CD8-positive, alpha-beta memory T cell (primary cell): ENCODE measurements around the gene RAB31. TPM values are rescaled to one million over a fixed set of nuclear protein-coding genes. Genes with fewer than 3 reads are reported as not detected.
A peak's percentile ranks its signal among the peaks of the same experiment; 100 is the strongest.
"Not testable (repeated sequence)": the region's sequence is repeated elsewhere in the genome, so short reads cannot be mapped to it uniquely, and the experiment has no call there.

Experiments used
- CTCF ChIA-PET: fragments of 350-600 bp; sonication (Branson Sonifier 250); formaldehyde crosslinking; loops from one replicate; lab custom pipeline; 2021; ENCODE audit warnings: antibody characterized with exemption; lab: Charles Lee
- POLR2A ChIA-PET: fragments of 350-600 bp; sonication (Branson Sonifier 250); formaldehyde crosslinking; loops from one replicate; lab custom pipeline; 2021; ENCODE audit warnings: antibody characterized with exemption; lab: Charles Lee
- DNase-seq, 5 donors: peaks; one replicate each; pipeline versions ENCODE4 v3.0.0 to v3.0.0-alpha.2; 2020 to 2022; ENCODE audit warnings: mixed read lengths in 1 of 5
- H3K27ac ChIP-seq: one replicate; pipeline ENCODE4 v1.7.0; 2013; ENCODE audit warnings: low read depth, mild to moderate bottlenecking, low read length, moderate library complexity
- H3K27me3 ChIP-seq: 2 replicates; pipeline ENCODE4 v1.7.0; 2013; ENCODE audit warnings: low read length, mild to moderate bottlenecking; ENCODE audit not compliant: insufficient read depth, poor library complexity, severe bottlenecking
- H3K36me3 ChIP-seq: 2 replicates; pipeline ENCODE4 v1.7.0; 2013; ENCODE audit warnings: mild to moderate bottlenecking, low read length, moderate library complexity; ENCODE audit not compliant: insufficient read depth
- H3K4me1 ChIP-seq: 2 replicates; pipeline ENCODE4 v1.7.0; 2013; ENCODE audit warnings: mild to moderate bottlenecking, low read length, moderate library complexity; ENCODE audit not compliant: insufficient read depth
- H3K4me3 ChIP-seq: 2 replicates; pipeline ENCODE4 v1.7.0; 2013; ENCODE audit warnings: mild to moderate bottlenecking, low read length
- H3K9me3 ChIP-seq: 2 replicates; pipeline ENCODE4 v1.7.0; 2013; ENCODE audit warnings: mild to moderate bottlenecking, low read length
- H3K27ac Mint-ChIP-seq, 8 donors: one replicate each; pipeline ENCODE4 v1.8.0; 2020 to 2021; ENCODE audit warnings: mixed read lengths in 8 of 8, mild to moderate bottlenecking in 6 of 8, inconsistent platforms in 3 of 8, moderate library complexity in 3 of 8
- H3K27me3 Mint-ChIP-seq, 2 donors: one replicate each; pipeline ENCODE4 v1.8.0; 2020 to 2021; ENCODE audit warnings: mixed read lengths in 2 of 2, mild to moderate bottlenecking in 1 of 2, moderate library complexity in 1 of 2
- H3K36me3 Mint-ChIP-seq, 3 donors: one replicate each; pipeline ENCODE4 v1.8.0; 2020 to 2021; ENCODE audit warnings: mixed read lengths in 3 of 3, inconsistent platforms in 1 of 3, mild to moderate bottlenecking in 1 of 3
- H3K4me1 Mint-ChIP-seq, 3 donors: one replicate each; pipeline ENCODE4 v1.8.0; 2020 to 2021; ENCODE audit warnings: mixed read lengths in 3 of 3, inconsistent platforms in 1 of 3, mild to moderate bottlenecking in 1 of 3
- H3K4me3 Mint-ChIP-seq, 7 donors: one replicate each; pipeline ENCODE4 v1.8.0; 2020 to 2021; ENCODE audit warnings: mixed read lengths in 7 of 7, mild to moderate bottlenecking in 6 of 7, moderate library complexity in 4 of 7, inconsistent platforms in 2 of 7
- H3K9me3 Mint-ChIP-seq, 5 donors: one replicate each; pipeline ENCODE4 v1.8.0; 2020 to 2022; ENCODE audit warnings: mixed read lengths in 5 of 5, mild to moderate bottlenecking in 3 of 5, moderate library complexity in 2 of 5, inconsistent platforms in 1 of 5
- polyA plus RNA-seq: library from polyadenylated mRNA; unstranded; fragments of 300-500 nt; fragmentation: Illumina TruSeq; gene quantifications from one replicate; pipeline ENCODE4 v1.2.3, GENCODE V29; 2021
- total RNA-seq, 2 experiments: library from RNA; stranded (reverse); gene quantifications; one replicate each; pipeline ENCODE4 v1.2.3, GENCODE V29; 2021

The RAB31 gene
- total and polyA plus RNA-seq, 3 experiments from 2014 or later = 0.57 to 4.7 (median 1.1) TPM

DNA sequence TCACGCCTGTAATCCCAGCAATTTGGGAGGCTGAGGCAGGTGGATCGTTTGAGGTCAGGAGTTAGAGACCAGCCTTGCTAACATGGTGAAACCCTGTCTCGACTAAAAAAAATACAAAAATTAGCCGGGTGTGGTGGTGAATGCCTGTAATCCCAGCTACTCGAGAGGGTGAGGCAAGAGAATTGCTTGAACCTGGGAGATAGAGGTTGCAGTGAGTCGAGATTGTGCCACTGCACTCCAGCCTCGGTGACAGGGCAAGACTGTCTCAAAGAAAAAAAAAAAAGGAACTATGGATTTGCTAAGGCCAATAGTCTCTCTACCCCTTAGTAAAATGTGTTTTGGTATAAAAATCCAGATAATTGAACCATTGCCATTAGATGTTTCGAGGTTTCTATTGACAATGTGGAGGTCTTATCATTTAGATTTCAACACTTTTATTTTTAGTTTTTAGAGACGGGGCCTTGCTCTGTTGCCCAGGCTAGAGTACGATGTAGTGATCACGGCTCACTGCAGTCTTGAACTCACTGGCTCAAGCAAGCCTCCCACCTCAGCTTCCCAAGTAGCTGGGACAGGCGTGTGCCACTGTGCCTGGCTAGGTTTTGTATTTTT is 176.5 kb downstream of the RAB31 start:
- no peaks in the 10 kb centered on the region for H3K4me1 ChIP-seq
- CTCF ChIA-PET = no interaction called here

DNA sequence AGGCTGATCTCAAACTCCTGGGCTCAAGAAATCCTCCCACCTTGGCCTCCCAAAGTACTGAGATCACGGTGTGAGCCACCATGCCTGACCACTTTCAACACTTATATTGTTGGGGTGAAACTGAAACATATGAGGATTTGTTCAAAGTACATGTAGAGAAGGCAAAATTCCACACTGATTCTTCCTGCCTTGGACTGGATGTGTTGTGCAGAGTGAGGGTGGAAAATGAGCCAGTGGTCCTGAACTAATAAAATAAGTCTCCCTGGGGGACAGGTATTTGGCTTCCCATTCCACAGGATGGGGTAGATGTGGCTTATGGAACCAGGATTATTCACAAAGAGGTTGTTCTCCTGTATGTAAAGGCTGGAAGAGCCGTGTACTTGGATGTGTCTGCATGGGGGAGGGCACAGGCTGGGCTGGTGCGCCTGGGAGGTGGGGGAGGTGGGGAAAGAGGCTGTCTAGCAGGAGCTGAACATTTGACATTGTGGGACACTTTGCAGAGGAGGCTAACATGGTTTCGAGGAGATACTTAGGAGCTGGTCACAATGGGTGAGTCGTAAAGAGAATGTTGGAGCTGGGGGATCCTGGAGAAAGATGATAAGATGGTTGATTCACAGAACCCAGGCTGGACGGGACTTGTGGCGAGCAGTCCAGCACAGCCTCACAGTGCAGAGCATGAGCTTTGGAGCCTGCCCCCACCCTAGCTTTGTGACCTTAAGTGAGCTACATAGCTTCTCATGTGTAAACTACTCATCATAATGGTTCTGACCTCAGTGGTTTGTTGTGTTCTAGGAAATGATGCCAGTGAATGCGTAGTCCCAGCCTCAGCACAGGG is 177.3 kb downstream of the RAB31 start, which contains the start of gene TXNDC2:
Gene TXNDC2, plus strand, starts transcription at position 804 of the 835 bp plus-strand sequence. CDS start 708 bp downstream, outside the sequence.
- H3K4me1 ChIP-seq = no peaks in the 10 kb centered on the region
- Mint-ChIP-seq H3K9me3 (peaks cover 0 to 2% (median 0%) of the 10 kb centered on the region in 5 donors), H3K27me3 (no peaks in the 10 kb centered on the region), H3K27ac (no peak within 1 kb of the TSS), H3K4me3 (no peak within 1 kb of the TSS), H3K4me1 (no peaks in the 10 kb centered on the region), H3K36me3 (no peaks in the 10 kb centered on the region)
- POLR2A ChIA-PET = no interaction called here
- H3K27me3 ChIP-seq = no peaks in the 10 kb centered on the region
- no peak for DNase-seq
- H3K27ac ChIP-seq = peak within 1 kb of the TSS; percentile 75
- H3K36me3 ChIP-seq = no peaks in the 10 kb centered on the region
- no peaks in the 10 kb centered on the region for H3K9me3 ChIP-seq
- no peak within 1 kb of the TSS for H3K4me3 ChIP-seq
- CTCF ChIA-PET = no interaction called here

More for the DNA sequence above, 176.5 kb downstream of the RAB31 start:
- no peaks in the 10 kb centered on the region for H3K4me1 Mint-ChIP-seq
- Histone ChIP-seq H3K36me3 (no peaks in the 10 kb centered on the region), H3K27ac (peak overlapping the region; percentile 75), H3K4me3 (no peak overlapping the region), H3K27me3 (no peaks in the 10 kb centered on the region), H3K9me3 (no peaks in the 10 kb centered on the region)
- POLR2A ChIA-PET = interaction anchor here (0.7 kb wide), 1 partner anchor 12 kb away, joined by 3 read pairs; no protein-coding TSS in a partner anchor
- peaks cover 0 to 2% (median 0%) of the 10 kb centered on the region in 5 donors for H3K9me3 Mint-ChIP-seq
- no peaks in the 10 kb centered on the region for H3K27me3 Mint-ChIP-seq
- H3K36me3 Mint-ChIP-seq = no peaks in the 10 kb centered on the region
- no peak for DNase-seq
- H3K27ac Mint-ChIP-seq = no peak overlapping the region
- H3K4me3 Mint-ChIP-seq = no peak overlapping the region

DNA sequence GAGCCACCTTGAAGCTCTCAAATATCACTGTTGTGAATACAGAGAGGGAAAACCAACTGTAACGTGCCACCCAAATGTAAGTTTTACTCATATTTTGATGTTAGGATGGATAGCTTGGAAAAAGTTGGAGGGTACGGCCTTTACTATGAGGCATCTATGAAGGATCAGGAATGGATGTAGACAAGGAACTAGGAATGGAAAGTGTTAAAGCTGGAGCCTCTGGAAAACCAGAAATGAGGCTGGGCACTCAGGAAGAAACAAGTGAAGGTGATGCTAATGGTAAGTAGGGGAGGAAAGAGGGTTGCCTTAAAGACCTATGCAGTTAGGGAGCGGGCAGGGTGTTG is 177.9 kb downstream of the RAB31 start:
- H3K27me3 Mint-ChIP-seq = no peaks in the 10 kb centered on the region
- H3K4me1 Mint-ChIP-seq = no peaks in the 10 kb centered on the region
- Histone ChIP-seq H3K9me3 (no peaks in the 10 kb centered on the region), H3K27me3 (no peaks in the 10 kb centered on the region), H3K27ac (peak overlapping the region; percentile 75), H3K36me3 (no peaks in the 10 kb centered on the region), H3K4me1 (no peaks in the 10 kb centered on the region), H3K4me3 (no peak overlapping the region)
- DNase-seq = no peak
- H3K4me3 Mint-ChIP-seq = no peak overlapping the region
- no peak overlapping the region for H3K27ac Mint-ChIP-seq
- POLR2A ChIA-PET = no interaction called here
- CTCF ChIA-PET = no interaction called here
- H3K36me3 Mint-ChIP-seq = no peaks in the 10 kb centered on the region
- H3K9me3 Mint-ChIP-seq = peaks cover 0 to 2% (median 0%) of the 10 kb centered on the region in 5 donors

DNA sequence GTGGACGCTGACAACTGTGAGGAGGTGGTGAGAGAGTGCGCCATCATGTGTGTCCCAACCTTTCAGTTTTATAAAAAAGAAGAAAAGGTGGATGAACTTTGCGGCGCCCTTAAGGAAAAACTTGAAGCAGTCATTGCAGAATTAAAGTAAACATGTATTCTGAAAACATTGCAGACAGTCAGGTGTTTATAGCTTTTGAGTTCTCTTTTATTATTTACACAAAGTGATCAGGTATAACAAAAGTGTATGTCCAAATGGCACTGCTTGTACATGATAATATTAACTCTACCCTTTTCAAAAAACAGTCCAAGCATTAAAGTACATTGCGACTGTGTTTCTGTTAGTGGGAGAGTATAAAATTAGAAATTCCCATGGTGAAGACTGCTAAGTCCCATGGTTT is 179.9 kb downstream of the RAB31 start:
- H3K4me1 ChIP-seq = no peaks in the 10 kb centered on the region
- no peaks in the 10 kb centered on the region for H3K36me3 ChIP-seq
- Mint-ChIP-seq H3K4me3 (no peak overlapping the region), H3K4me1 (no peaks in the 10 kb centered on the region), H3K27ac (no peak overlapping the region), H3K36me3 (no peaks in the 10 kb centered on the region), H3K27me3 (peaks cover 0 to 3% of the 10 kb centered on the region in 2 donors), H3K9me3 (peaks cover 0 to 2% (median 0%) of the 10 kb centered on the region in 5 donors)
- no peak overlapping the region for H3K4me3 ChIP-seq
- POLR2A ChIA-PET = no interaction called here
- H3K9me3 ChIP-seq = no peaks in the 10 kb centered on the region
- CTCF ChIA-PET = no interaction called here
- H3K27ac ChIP-seq = no peak overlapping the region
- no peaks in the 10 kb centered on the region for H3K27me3 ChIP-seq
- no peak for DNase-seq

DNA sequence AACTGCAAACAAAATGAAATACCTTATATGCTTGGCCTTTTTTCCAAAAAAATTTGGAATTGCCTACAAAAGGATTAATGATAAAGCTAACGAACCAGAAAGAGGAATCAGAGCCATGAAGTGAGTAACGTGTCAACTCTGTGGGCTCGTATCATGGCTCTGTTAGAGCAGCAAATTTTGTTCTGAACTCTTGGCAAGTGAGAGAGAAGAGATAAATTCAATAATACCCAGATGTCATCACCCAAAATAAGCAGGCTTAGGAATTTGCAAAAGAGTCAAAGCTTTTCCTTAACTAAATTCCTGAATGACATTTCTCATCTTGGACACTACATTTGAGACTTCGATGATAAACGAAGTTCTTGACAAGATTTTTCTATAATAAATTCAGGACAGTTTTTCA is 182.1 kb downstream of the RAB31 start:
- DNase-seq = no peak
- H3K9me3 Mint-ChIP-seq = peaks cover 0 to 2% (median 0%) of the 10 kb centered on the region in 5 donors
- no peak overlapping the region for H3K4me3 ChIP-seq
- ChIA-PET CTCF (no interaction called here), POLR2A (no interaction called here)
- no peaks in the 10 kb centered on the region for H3K9me3 ChIP-seq
- H3K36me3 Mint-ChIP-seq = no peaks in the 10 kb centered on the region
- H3K27me3 Mint-ChIP-seq = peaks cover 0 to 3% of the 10 kb centered on the region in 2 donors
- no peak overlapping the region for H3K27ac Mint-ChIP-seq
- no peaks in the 10 kb centered on the region for H3K4me1 ChIP-seq
- H3K36me3 ChIP-seq = no peaks in the 10 kb centered on the region
- no peaks in the 10 kb centered on the region for H3K27me3 ChIP-seq
- no peaks in the 10 kb centered on the region for H3K4me1 Mint-ChIP-seq
- H3K27ac ChIP-seq = no peak overlapping the region
- no peak overlapping the region for H3K4me3 Mint-ChIP-seq

DNA sequence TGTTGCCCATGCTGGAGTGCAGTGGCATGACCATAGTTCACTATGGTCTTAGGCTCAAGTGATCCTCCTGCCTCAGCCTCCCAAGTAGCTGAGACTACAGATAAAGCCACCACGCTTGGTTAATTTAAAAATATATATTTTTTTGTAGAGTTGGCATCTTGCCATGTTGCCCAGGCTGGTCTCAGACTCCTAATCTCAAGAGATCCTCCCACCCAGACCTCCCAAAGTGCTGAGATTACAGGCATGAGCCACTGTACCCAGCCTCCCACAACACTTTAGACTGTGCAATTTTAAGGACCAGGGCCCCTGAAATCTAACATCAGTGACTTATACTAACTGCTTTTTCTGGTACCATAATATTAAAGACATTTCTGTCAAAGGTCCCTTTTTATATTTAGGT is 182.9 kb downstream of the RAB31 start:
- no peak overlapping the region for H3K27ac Mint-ChIP-seq
- H3K4me1 ChIP-seq = no peaks in the 10 kb centered on the region
- no peak for DNase-seq
- ChIA-PET CTCF (no interaction called here), POLR2A (no interaction called here)
- H3K27me3 ChIP-seq = no peaks in the 10 kb centered on the region
- H3K27ac ChIP-seq = no peak overlapping the region
- no peaks in the 10 kb centered on the region for H3K36me3 Mint-ChIP-seq
- H3K4me1 Mint-ChIP-seq = no peaks in the 10 kb centered on the region
- no peak overlapping the region for H3K4me3 ChIP-seq
- peaks cover 0 to 3% of the 10 kb centered on the region in 2 donors for H3K27me3 Mint-ChIP-seq
- no peaks in the 10 kb centered on the region for H3K9me3 ChIP-seq
- H3K4me3 Mint-ChIP-seq = no peak overlapping the region
- H3K9me3 Mint-ChIP-seq = peaks cover 0 to 1% (median 0%) of the 10 kb centered on the region in 5 donors
- no peaks in the 10 kb centered on the region for H3K36me3 ChIP-seq

DNA sequence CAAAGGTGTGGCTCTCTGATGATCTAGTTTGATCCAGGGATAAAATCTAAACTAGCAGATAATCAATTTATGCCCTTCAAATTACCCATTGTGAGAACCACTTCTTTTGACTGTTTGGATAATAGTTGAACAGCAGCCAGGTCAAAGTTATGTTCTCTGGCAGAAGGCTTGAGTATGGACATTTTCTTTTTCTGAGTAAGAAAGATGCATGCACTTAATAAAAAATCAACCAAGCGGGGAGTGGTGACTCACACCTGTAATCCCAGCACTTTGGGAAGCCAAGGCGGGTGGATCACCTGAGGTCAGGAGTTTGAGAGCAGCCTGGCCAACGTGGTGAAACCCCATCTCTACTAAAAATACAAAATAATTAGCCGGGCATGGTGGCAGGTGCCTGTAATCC is 183.4 kb downstream of the RAB31 start:
- CTCF ChIA-PET, H3K36me3 Mint-ChIP-seq, H3K4me1 Mint-ChIP-seq, H3K36me3 ChIP-seq, H3K27ac ChIP-seq, H3K27ac Mint-ChIP-seq, DNase-seq, H3K4me3 ChIP-seq, H3K9me3 ChIP-seq, H3K9me3 Mint-ChIP-seq, H3K4me3 Mint-ChIP-seq, H3K27me3 ChIP-seq, POLR2A ChIA-PET, H3K27me3 Mint-ChIP-seq, H3K4me1 ChIP-seq: not testable (repeated sequence)

DNA sequence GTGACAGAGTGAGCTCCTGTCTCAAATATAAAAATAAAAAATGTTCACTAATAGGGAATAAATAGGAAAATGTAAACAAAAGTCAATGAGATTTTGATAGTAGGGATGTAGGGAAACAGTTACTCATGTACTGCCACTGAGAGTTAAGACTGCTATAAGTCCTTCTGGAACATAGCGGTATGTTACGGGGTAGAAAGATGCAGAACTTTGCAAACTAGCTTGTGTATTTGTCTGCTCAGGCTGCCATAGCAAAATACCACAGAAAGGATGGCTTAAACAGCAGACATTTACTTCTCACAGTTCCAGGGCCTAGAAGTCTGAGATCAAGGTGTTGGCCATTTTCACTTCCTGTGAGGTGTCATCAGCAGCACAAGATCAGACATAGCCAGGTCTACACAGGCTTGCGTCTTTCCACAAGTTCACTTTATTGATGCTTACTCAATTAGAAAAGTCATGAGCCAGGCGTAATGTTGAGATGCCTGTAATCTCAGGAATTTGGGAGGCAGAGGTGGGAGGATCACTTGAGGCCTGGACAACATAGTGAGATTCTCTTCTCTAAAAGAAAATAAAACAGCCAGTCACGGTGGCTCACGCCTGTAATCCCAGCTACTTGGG is 186.5 kb downstream of the RAB31 start:
- Mint-ChIP-seq H3K36me3 (no peaks in the 10 kb centered on the region), H3K27ac (peak overlapping the region in 1 of 8 donors; percentile 21), H3K27me3 (peaks cover 0 to 7% of the 10 kb centered on the region in 2 donors), H3K4me1 (no peaks in the 10 kb centered on the region), H3K9me3 (no peaks in the 10 kb centered on the region), H3K4me3 (no peak overlapping the region)
- H3K4me3 ChIP-seq = no peak overlapping the region
- no peaks in the 10 kb centered on the region for H3K9me3 ChIP-seq
- H3K36me3 ChIP-seq = no peaks in the 10 kb centered on the region
- no peak for DNase-seq
- CTCF ChIA-PET = no interaction called here
- no peak overlapping the region for H3K27ac ChIP-seq
- no peaks in the 10 kb centered on the region for H3K27me3 ChIP-seq
- H3K4me1 ChIP-seq = no peaks in the 10 kb centered on the region
- POLR2A ChIA-PET = no interaction called here
